B cell (primary cell): ENCODE results near the gene GAK. TPM values are rescaled to one million over a fixed set of nuclear protein-coding genes. Genes with fewer than 3 reads are reported as not detected.

Experiments
- ATAC-seq: fragments of 200-7000 bp; cut with Tn5 transposase; one replicate; pipeline ENCODE4 v1.10.0; 2021; ENCODE audit warnings: low read depth, mild to moderate bottlenecking, moderate number of reproducible peaks, moderate library complexity
- CTCF ChIA-PET: fragments of 350-600 bp; sonication (Branson Sonifier 250); formaldehyde crosslinking; loops from one replicate; lab custom pipeline; 2021; ENCODE audit warnings: antibody characterized with exemption, inconsistent platforms; lab: Charles Lee
- POLR2A ChIA-PET: fragments of 350-600 bp; sonication (Branson Sonifier 250); formaldehyde crosslinking; loops from one replicate; lab custom pipeline; 2021; ENCODE audit warnings: antibody characterized with exemption; lab: Charles Lee
- DNase-seq: peaks from one replicate; pipeline ENCODE4 v3.0.0; 2013
- H2AFZ ChIP-seq: 2 replicates; pipeline ENCODE4 v1.6.1; 2012; ENCODE audit warnings: mild to moderate bottlenecking, low read depth, low read length; ENCODE audit not compliant: insufficient read depth, poor library complexity, severe bottlenecking
- H3K27ac ChIP-seq, 2 donors: 1 replicate in 1 of 2; 2 replicates in 1 of 2; pipeline ENCODE4 v1.5.1; 2012 to 2013; ENCODE audit warnings: low read length in 2 of 2, mild to moderate bottlenecking in 2 of 2, moderate library complexity in 1 of 2
- H3K27me3 ChIP-seq, 4 experiments: fragments of 200-600 bp in 1 of 4; sonication (generic) in 1 of 4; replicated peaks in 1 of 4; 1 replicate in 2 of 4; 2 replicates in 2 of 4; pipeline versions ENCODE4 v1.6.1 to v1.7.0; 2013 to 2016; ENCODE audit warnings: low read length in 3 of 4, mild to moderate bottlenecking in 2 of 4, mixed read lengths in 1 of 4, moderate library complexity in 1 of 4; ENCODE audit not compliant: insufficient read depth in 4 of 4, control insufficient read depth in 3 of 4; ENCODE audit errors: control extremely low read depth in 1 of 4
- H3K36me3 ChIP-seq, 2 experiments: replicated peaks in 1 of 2; 1 replicate in 1 of 2; 2 replicates in 1 of 2; pipeline versions ENCODE4 v1.6.1 to v1.7.1; 2013; ENCODE audit warnings: low read length in 1 of 2; ENCODE audit not compliant: insufficient read depth in 2 of 2, control insufficient read depth in 1 of 2; ENCODE audit errors: control extremely low read depth in 1 of 2, extremely low read depth in 1 of 2
- H3K4me1 ChIP-seq, 2 donors: fragments of 200-600 bp in 1 of 2; sonication (generic) in 1 of 2; 1 replicate in 1 of 2; 2 replicates in 1 of 2; pipeline versions ENCODE4 v1.5.1 to v1.6.1; 2013 to 2017; ENCODE audit warnings: low read length in 2 of 2; ENCODE audit not compliant: control insufficient read depth in 2 of 2, insufficient read depth in 2 of 2
- H3K4me2 ChIP-seq: replicated peaks from 2 replicates; pipeline ENCODE3; 2012; ENCODE audit warnings: mild to moderate bottlenecking, low read depth, low read length; ENCODE audit not compliant: poor library complexity, severe bottlenecking
- H3K4me3 ChIP-seq, 5 experiments: fragments of 200-600 bp in 1 of 5; sonication (generic) in 1 of 5; 1 replicate in 3 of 5; 2 replicates in 2 of 5; pipeline versions ENCODE4 v1.5.1 to v1.7.0; 2011 to 2016; ENCODE audit warnings: low read length in 4 of 5, mild to moderate bottlenecking in 4 of 5, low read depth in 2 of 5, control low read depth in 1 of 5, moderate library complexity in 1 of 5; ENCODE audit not compliant: insufficient read depth in 1 of 5; ENCODE audit errors: control extremely low read depth in 1 of 5, extremely low read depth in 1 of 5
- H3K79me2 ChIP-seq: fragments of 200-600 bp; sonication (generic); one replicate; pipeline ENCODE4 v1.6.0; 2016; ENCODE audit warnings: low read length; ENCODE audit not compliant: control insufficient read depth, insufficient read depth
- H3K9ac ChIP-seq: fragments of 200-600 bp; sonication (generic); 2 replicates; pipeline ENCODE4 v1.6.1; 2017; ENCODE audit warnings: mild to moderate bottlenecking, low read length, moderate library complexity
- H3K9me3 ChIP-seq, 3 donors: one replicate each; pipeline versions ENCODE4 v1.6.1 to v1.7.1; 2013; ENCODE audit warnings: low read length in 2 of 3; ENCODE audit not compliant: control insufficient read depth in 2 of 3, insufficient read depth in 1 of 3; ENCODE audit errors: control extremely low read depth in 1 of 3
- H4K20me1 ChIP-seq: 2 replicates; pipeline ENCODE4 v1.6.0; 2012; ENCODE audit warnings: mild to moderate bottlenecking, low read length; ENCODE audit not compliant: insufficient read depth, control insufficient read depth, poor library complexity, severe bottlenecking
- H3K27ac Mint-ChIP-seq: one replicate; pipeline ENCODE4 v1.8.0; 2021; ENCODE audit warnings: mixed read lengths
- H3K27me3 Mint-ChIP-seq: one replicate; pipeline ENCODE4 v1.8.0; 2021; ENCODE audit warnings: mixed read lengths
- H3K4me1 Mint-ChIP-seq: one replicate; pipeline ENCODE4 v1.8.0; 2021; ENCODE audit warnings: mixed read lengths
- H3K4me3 Mint-ChIP-seq: one replicate; pipeline ENCODE4 v1.8.0; 2021; ENCODE audit warnings: mixed read lengths
- H3K9me3 Mint-ChIP-seq: one replicate; pipeline ENCODE4 v1.8.0; 2022; ENCODE audit warnings: mixed read lengths; ENCODE audit not compliant: insufficient read depth
- EZH2 ChIP-seq: IDR thresholded peaks from 2 replicates; pipeline ENCODE4 v1.6.1; 2012; ENCODE audit warnings: borderline replicate concordance, low read depth, mild to moderate bottlenecking, moderate library complexity, low read length; ENCODE audit not compliant: insufficient read depth, poor library complexity, severe bottlenecking
- WGBS: methylation state at CpG from one replicate; pipeline ENCODE4 v1.1.5; 2013; ENCODE audit warnings: missing lambda C conversion rate; ENCODE audit not compliant: insufficient coverage; 5-methylcytosine and 5-hydroxymethylcytosine counted together
- intact Hi-C: fragments of 100-400 bp; cut with micrococcal nuclease; formaldehyde crosslinking; loops from one replicate; pipeline ENCODE4 v1.10.0; 2022
- polyA plus RNA-seq: library from polyadenylated mRNA; depleted of rRNA; stranded (reverse); fragments of >200 nt; gene quantifications from 2 replicates; pipeline ENCODE4 v1.2.3, GENCODE V29; 2012
- total RNA-seq, 2 donors: library from RNA; stranded (reverse); fragments of 120-200 nt in 1 of 2; gene quantifications; 1 replicate in 1 of 2; 2 replicates in 1 of 2; pipeline versions ENCODE4 v1.2.3 to v1.2.4, GENCODE V29; 2013 to 2022
- TF ChIP-seq, protein P1 (sequence below): fragments of 200-600 bp; IDR thresholded peaks from one replicate; pipeline ENCODE4 v1.8.0; 2022; ENCODE audit warnings: antibody characterized with exemption, mild to moderate bottlenecking

GAK gene
- total and polyA plus RNA-seq, 2 donors (not counting 1 experiment from before 2014, with no cell fraction given): 113 to 283 TPM

DNA sequence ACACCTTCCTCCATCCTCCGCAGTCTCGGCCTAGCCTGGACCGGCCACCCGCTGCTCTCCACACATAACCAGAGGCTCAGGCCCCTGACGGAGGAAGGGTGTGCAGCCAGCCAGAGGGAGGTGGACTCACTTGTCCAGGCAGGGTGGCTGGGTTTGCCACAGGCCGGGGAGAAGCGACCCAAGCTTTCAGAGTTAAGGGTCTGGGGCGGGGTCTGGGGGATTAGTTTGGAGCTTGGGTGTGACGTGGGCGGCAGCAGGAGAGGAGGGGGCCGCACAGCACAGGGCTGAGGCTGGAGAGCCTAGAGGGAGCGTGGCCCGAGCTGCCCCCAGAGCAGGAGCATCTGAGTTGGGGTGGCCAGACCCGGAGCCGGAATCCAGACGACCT lies 83.8 kb downstream of the GAK start:
- intact Hi-C loops: no loop called here
- Histone ChIP-seq H3K79me2 (no peaks in the 10 kb centered on the region), H3K9ac (no peak overlapping the region), H3K9me3 (peaks cover 0 to 26% (median 0%) of the 10 kb centered on the region in 3 donors), H4K20me1 (no peaks in the 10 kb centered on the region), H3K4me3 (no peak overlapping the region), H3K36me3 (peaks cover 0 to 26% of the 10 kb centered on the region in 2 experiments), H3K4me1 (no peaks in the 10 kb centered on the region), H3K27me3 (no peaks in the 10 kb centered on the region), H3K27ac (no peak overlapping the region), H3K4me2 (no peak overlapping the region), H2AFZ (no peak overlapping the region)
- POLR2A ChIA-PET: no interaction called here
- Mint-ChIP-seq H3K27ac (no peak overlapping the region), H3K27me3 (no peaks in the 10 kb centered on the region), H3K9me3 (no peaks in the 10 kb centered on the region), H3K4me1 (no peaks in the 10 kb centered on the region), H3K4me3 (no peak overlapping the region)
- ATAC-seq: no peak
- CTCF ChIA-PET: no interaction called here
- TF ChIP-seq EZH2: no peak
- TF ChIP-seq, protein P1, sequence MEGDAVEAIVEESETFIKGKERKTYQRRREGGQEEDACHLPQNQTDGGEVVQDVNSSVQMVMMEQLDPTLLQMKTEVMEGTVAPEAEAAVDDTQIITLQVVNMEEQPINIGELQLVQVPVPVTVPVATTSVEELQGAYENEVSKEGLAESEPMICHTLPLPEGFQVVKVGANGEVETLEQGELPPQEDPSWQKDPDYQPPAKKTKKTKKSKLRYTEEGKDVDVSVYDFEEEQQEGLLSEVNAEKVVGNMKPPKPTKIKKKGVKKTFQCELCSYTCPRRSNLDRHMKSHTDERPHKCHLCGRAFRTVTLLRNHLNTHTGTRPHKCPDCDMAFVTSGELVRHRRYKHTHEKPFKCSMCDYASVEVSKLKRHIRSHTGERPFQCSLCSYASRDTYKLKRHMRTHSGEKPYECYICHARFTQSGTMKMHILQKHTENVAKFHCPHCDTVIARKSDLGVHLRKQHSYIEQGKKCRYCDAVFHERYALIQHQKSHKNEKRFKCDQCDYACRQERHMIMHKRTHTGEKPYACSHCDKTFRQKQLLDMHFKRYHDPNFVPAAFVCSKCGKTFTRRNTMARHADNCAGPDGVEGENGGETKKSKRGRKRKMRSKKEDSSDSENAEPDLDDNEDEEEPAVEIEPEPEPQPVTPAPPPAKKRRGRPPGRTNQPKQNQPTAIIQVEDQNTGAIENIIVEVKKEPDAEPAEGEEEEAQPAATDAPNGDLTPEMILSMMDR: no peak
- 98% methylated on average over 12 of the region's 16 CpGs for WGBS
- no peak for DNase-seq

DNA sequence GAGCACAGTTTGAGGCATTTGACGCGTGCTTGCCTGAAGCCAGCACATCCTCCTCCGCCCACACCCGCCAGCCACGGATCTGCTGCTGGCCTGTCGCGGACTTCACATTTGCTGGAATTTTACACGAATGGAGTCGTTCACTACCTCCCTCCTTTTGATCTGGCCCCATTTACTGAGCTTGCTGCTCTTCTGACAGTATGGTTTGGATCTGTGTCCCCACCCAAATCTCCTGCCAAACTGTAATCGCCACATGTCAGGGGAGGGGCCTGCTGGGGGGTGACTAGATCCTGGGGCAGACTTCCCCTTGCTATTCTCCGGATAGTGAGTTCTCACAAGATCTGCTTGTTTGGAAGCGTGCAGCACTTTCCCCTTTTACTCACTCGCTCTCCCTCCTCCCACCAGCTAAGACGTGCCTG lies 86.3 kb downstream of the GAK start:
- Histone ChIP-seq H3K27me3 (no peaks in the 10 kb centered on the region), H3K4me3 (no peak overlapping the region), H4K20me1 (no peaks in the 10 kb centered on the region), H2AFZ (no peak overlapping the region), H3K9me3 (peaks cover 0 to 27% (median 0%) of the 10 kb centered on the region in 3 donors), H3K36me3 (peaks cover 0 to 16% of the 10 kb centered on the region in 2 experiments), H3K79me2 (no peaks in the 10 kb centered on the region), H3K4me1 (no peaks in the 10 kb centered on the region), H3K27ac (no peak overlapping the region), H3K9ac (no peak overlapping the region), H3K4me2 (no peak overlapping the region)
- Mint-ChIP-seq H3K4me3 (no peak overlapping the region), H3K27ac (no peak overlapping the region), H3K4me1 (no peaks in the 10 kb centered on the region), H3K27me3 (no peaks in the 10 kb centered on the region), H3K9me3 (no peaks in the 10 kb centered on the region)
- ChIA-PET POLR2A (no interaction called here), CTCF (no interaction called here)
- WGBS: 91% methylated on average over 12 of the region's 14 CpGs
- DNase-seq (no peak), ATAC-seq (no peak)
- intact Hi-C loops: no loop called here
- no peak for TF ChIP-seq EZH2
- TF ChIP-seq, protein P1: no peak
